A549 (cell line): ENCODE measurements around the gene AKAP6.

Source experiments
- CEBPB ChIP-seq, 2 experiments: fragments of >200 bp in 1 of 2; sonication (Bioruptor Twin) in 1 of 2; formaldehyde crosslinking in 1 of 2; IDR thresholded peaks; 2 replicates each; pipeline ENCODE4 v1.6.1; 2012 to 2016
- CHD2 ChIP-seq: fragments of 150-350 bp; IDR thresholded peaks from 2 replicates; pipeline ENCODE4 v1.6.1; 2014; ENCODE audit warnings: low read length; ENCODE audit not compliant: partially characterized antibody
- HOXA7 ChIP-seq: fragments of 250-450 bp; sonication (Bioruptor Pico); IDR thresholded peaks from 2 replicates; pipeline ENCODE4 v1.5.0; 2020; ENCODE audit warnings: mild to moderate bottlenecking, moderate library complexity
- HOXB5 ChIP-seq: fragments of 250-450 bp; sonication (Bioruptor Pico); IDR thresholded peaks from 2 replicates; pipeline ENCODE4 v1.5.0; 2020; ENCODE audit warnings: mild to moderate bottlenecking, moderate library complexity
- POLR2A ChIP-seq: IDR thresholded peaks from 2 replicates; pipeline ENCODE4 v1.6.1; 2012; ENCODE audit warnings: mild to moderate bottlenecking, low read length
- RAD21 ChIP-seq, 2 experiments: fragments of >200 bp in 1 of 2; sonication (Bioruptor Twin) in 1 of 2; formaldehyde crosslinking in 1 of 2; IDR thresholded peaks in 1 of 2; conservative IDR thresholded peaks in 1 of 2; 2 replicates in 1 of 2; 3 replicates in 1 of 2; pipeline ENCODE4 v1.6.1; 2012 to 2018; ENCODE audit warnings: inconsistent platforms in 1 of 2
- SMC3 ChIP-seq: fragments of >200 bp; sonication (Bioruptor Twin); formaldehyde crosslinking; IDR thresholded peaks from 3 replicates; pipeline ENCODE4 v1.6.1; 2018; ENCODE audit warnings: inconsistent platforms
- SREBF2 ChIP-seq: fragments of 450-650 bp; IDR thresholded peaks from 2 replicates; pipeline ENCODE4 v1.6.1; 2014; ENCODE audit warnings: mild to moderate bottlenecking, moderate library complexity
- ZNF302 ChIP-seq: fragments of 250-450 bp; sonication (Bioruptor Pico); IDR thresholded peaks from 2 replicates; pipeline ENCODE4 v1.9.0; 2021; ENCODE audit warnings: inconsistent platforms, mild to moderate bottlenecking, moderate library complexity
- TF ChIP-seq, protein P1 (sequence below): fragments of >200 bp; sonication (Bioruptor Twin); formaldehyde crosslinking; IDR thresholded peaks from 3 replicates; pipeline ENCODE4 v1.5.1; 2016
- TF ChIP-seq, protein P2 (sequence below): IDR thresholded peaks from 2 replicates; pipeline ENCODE4 v1.6.1; 2012; ENCODE audit warnings: low read depth, borderline replicate concordance
- TF ChIP-seq, protein P3 (sequence below): fragments of >200 bp; sonication (Bioruptor Twin); formaldehyde crosslinking; IDR thresholded peaks from 3 replicates; pipeline ENCODE4 v1.6.1; 2016
- TF ChIP-seq, protein P4 (sequence below): fragments of 450-650 bp; IDR thresholded peaks from 2 replicates; pipeline ENCODE4 v1.6.1; 2014; ENCODE audit warnings: antibody characterized with exemption

DNA sequence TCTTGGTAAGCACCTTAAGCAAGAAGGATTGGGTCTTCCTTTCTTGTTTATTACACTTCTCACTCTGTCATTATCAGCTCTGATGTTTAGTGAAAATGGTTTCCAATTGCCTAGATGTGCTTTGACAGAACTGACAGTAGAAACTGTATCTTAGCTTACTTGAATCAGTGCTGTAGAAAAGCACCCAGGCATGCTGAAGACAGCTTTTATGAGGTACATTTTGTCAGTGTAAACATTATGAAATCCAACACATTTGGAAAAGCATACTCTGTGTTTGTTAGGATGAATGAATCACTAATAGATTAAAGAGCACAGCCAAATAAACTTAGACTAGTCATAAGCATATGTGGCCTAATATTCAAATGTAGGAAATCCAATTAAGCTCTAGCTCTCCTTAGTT lies 319.3 kb downstream of the AKAP6 start:
- TF ChIP-seq SMC3 (no peak), HOXB5 (CRISPR knock-in tag) (no peak), HOXA7 (no peak), SREBF2 (no peak), POLR2A (no peak), RAD21 (conservative IDR thresholded peaks at IDR 0.05 in 1 of 2, IDR thresholded peaks at IDR 0.05 in 1 of 2) (no peak), CEBPB (IDR thresholded peaks at IDR 0.05) (no peak), ZNF302 (CRISPR knock-in tag) (no peak), CHD2 (no peak)
- TF ChIP-seq, protein P1, sequence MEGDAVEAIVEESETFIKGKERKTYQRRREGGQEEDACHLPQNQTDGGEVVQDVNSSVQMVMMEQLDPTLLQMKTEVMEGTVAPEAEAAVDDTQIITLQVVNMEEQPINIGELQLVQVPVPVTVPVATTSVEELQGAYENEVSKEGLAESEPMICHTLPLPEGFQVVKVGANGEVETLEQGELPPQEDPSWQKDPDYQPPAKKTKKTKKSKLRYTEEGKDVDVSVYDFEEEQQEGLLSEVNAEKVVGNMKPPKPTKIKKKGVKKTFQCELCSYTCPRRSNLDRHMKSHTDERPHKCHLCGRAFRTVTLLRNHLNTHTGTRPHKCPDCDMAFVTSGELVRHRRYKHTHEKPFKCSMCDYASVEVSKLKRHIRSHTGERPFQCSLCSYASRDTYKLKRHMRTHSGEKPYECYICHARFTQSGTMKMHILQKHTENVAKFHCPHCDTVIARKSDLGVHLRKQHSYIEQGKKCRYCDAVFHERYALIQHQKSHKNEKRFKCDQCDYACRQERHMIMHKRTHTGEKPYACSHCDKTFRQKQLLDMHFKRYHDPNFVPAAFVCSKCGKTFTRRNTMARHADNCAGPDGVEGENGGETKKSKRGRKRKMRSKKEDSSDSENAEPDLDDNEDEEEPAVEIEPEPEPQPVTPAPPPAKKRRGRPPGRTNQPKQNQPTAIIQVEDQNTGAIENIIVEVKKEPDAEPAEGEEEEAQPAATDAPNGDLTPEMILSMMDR, result no peak
- TF ChIP-seq, protein P2, sequence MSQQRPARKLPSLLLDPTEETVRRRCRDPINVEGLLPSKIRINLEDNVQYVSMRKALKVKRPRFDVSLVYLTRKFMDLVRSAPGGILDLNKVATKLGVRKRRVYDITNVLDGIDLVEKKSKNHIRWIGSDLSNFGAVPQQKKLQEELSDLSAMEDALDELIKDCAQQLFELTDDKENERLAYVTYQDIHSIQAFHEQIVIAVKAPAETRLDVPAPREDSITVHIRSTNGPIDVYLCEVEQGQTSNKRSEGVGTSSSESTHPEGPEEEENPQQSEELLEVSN, result no peak
- TF ChIP-seq, protein P3, sequence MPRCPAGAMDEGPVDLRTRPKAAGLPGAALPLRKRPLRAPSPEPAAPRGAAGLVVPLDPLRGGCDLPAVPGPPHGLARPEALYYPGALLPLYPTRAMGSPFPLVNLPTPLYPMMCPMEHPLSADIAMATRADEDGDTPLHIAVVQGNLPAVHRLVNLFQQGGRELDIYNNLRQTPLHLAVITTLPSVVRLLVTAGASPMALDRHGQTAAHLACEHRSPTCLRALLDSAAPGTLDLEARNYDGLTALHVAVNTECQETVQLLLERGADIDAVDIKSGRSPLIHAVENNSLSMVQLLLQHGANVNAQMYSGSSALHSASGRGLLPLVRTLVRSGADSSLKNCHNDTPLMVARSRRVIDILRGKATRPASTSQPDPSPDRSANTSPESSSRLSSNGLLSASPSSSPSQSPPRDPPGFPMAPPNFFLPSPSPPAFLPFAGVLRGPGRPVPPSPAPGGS, result no peak
- TF ChIP-seq, protein P4, sequence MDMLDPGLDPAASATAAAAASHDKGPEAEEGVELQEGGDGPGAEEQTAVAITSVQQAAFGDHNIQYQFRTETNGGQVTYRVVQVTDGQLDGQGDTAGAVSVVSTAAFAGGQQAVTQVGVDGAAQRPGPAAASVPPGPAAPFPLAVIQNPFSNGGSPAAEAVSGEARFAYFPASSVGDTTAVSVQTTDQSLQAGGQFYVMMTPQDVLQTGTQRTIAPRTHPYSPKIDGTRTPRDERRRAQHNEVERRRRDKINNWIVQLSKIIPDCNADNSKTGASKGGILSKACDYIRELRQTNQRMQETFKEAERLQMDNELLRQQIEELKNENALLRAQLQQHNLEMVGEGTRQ, result no peak
